Measurements from ENCODE around the gene ATG7.

DNA sequence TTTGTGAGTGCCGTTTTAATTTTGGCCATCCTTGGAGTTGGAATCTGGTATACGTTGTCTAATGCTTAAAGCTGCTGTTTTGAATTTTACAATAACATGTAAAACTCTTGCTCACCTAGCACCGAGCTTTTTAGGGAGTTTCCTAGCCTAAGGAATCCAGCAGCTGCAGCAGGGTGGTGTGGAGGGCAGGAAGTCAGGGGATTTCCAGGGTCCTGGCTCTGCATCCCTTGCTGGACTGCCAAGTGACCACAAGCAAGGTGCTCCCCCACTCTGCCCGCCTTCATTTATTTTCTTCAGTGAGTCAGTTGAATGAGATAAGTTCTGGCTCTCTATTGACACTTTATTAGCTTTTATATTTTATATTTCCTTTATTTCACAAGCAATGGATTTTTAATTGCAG, 113.7 kb downstream of the ATG7 start:
- TF ChIP-seq, protein P1, sequence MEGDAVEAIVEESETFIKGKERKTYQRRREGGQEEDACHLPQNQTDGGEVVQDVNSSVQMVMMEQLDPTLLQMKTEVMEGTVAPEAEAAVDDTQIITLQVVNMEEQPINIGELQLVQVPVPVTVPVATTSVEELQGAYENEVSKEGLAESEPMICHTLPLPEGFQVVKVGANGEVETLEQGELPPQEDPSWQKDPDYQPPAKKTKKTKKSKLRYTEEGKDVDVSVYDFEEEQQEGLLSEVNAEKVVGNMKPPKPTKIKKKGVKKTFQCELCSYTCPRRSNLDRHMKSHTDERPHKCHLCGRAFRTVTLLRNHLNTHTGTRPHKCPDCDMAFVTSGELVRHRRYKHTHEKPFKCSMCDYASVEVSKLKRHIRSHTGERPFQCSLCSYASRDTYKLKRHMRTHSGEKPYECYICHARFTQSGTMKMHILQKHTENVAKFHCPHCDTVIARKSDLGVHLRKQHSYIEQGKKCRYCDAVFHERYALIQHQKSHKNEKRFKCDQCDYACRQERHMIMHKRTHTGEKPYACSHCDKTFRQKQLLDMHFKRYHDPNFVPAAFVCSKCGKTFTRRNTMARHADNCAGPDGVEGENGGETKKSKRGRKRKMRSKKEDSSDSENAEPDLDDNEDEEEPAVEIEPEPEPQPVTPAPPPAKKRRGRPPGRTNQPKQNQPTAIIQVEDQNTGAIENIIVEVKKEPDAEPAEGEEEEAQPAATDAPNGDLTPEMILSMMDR (IDR thresholded peaks at IDR 0.05 in 2 of 3, conservative IDR thresholded peaks at IDR 0.05 in 1 of 3; ENCODE audit: borderline replicate concordance in 1 of 3, insufficient read depth in 1 of 3, low read depth in 2 of 3, low read length in 2 of 3) = no peak
- no peak for TF ChIP-seq TCF7L2 (IDR thresholded peaks at IDR 0.05; ENCODE audit: borderline replicate concordance, extremely low read depth, insufficient read depth, insufficient read length)
- TF ChIP-seq POLR2AphosphoS5 (IDR thresholded peaks at IDR 0.05; ENCODE audit: low read depth, low read length) = no peak
- no peak for TF ChIP-seq EZH2 (IDR thresholded peaks at IDR 0.05)

All from HCT116 (cell line).